Peyer's patch (tissue), 4 donors: ENCODE measurements around the gene DCTD.

ENCODE experiments used
- POLR2A ChIP-seq, 2 donors: fragments of 450-650 bp; IDR thresholded peaks; one replicate each; pipeline ENCODE4 v1.5.1; 2017; ENCODE audit warnings: antibody characterized with exemption in 2 of 2, mild to moderate bottlenecking in 2 of 2, moderate library complexity in 2 of 2
- TF ChIP-seq, protein P1 (sequence below), 6 experiments: fragments of 450-650 bp in 4 of 6; fragments of 200-600 bp in 2 of 6; sonication (generic) in 1 of 6; IDR thresholded peaks; one replicate each; pipeline ENCODE4 v1.5.1; 2017 to 2019; ENCODE audit warnings: antibody characterized with exemption in 6 of 6, mild to moderate bottlenecking in 3 of 6, moderate library complexity in 1 of 6

DNA sequence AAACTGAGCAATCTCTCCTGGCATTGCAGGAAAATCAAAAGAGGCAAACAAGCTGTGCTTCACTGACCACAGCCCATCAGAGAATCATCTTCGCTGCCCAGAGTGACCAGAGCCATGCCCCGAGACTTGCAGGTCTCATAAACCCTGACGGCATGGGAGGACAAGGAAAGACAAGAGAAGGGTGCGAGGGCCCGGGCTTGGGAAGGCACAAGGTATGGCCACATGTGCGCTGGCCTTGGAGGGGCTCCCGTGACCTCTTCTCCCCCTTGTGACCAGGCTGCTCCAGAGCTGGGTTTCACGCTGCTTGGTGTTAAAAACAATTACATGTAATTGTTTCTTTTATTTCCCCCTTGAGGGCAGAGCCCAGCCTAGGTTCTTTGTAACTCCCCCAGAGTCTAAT, 20.8 kb downstream of the DCTD start:
- TF ChIP-seq POLR2A (IDR thresholded peaks at IDR 0.05), result no peak
- TF ChIP-seq, protein P1, sequence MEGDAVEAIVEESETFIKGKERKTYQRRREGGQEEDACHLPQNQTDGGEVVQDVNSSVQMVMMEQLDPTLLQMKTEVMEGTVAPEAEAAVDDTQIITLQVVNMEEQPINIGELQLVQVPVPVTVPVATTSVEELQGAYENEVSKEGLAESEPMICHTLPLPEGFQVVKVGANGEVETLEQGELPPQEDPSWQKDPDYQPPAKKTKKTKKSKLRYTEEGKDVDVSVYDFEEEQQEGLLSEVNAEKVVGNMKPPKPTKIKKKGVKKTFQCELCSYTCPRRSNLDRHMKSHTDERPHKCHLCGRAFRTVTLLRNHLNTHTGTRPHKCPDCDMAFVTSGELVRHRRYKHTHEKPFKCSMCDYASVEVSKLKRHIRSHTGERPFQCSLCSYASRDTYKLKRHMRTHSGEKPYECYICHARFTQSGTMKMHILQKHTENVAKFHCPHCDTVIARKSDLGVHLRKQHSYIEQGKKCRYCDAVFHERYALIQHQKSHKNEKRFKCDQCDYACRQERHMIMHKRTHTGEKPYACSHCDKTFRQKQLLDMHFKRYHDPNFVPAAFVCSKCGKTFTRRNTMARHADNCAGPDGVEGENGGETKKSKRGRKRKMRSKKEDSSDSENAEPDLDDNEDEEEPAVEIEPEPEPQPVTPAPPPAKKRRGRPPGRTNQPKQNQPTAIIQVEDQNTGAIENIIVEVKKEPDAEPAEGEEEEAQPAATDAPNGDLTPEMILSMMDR (IDR thresholded peaks at IDR 0.05), result no peak
